Osteoblast (primary cell): ENCODE results near the gene JMJD1C. TPM values are rescaled to one million over a fixed set of nuclear protein-coding genes. Genes with fewer than 3 reads are reported as not detected.
"Not testable (repeated sequence)": the region's sequence is repeated elsewhere in the genome, so short reads cannot be mapped to it uniquely, and the experiment has no call there.

ENCODE experiments used
- DNase-seq: peaks from one replicate; pipeline ENCODE4 v3.0.0; 2011; ENCODE audit warnings: low spot score, mixed read lengths; ENCODE audit not compliant: insufficient read length; ENCODE audit errors: missing footprints
- H2AFZ ChIP-seq: 2 replicates; pipeline ENCODE4 v1.6.0; 2011; ENCODE audit warnings: mild to moderate bottlenecking, low read length
- H3K27ac ChIP-seq: 2 replicates; pipeline ENCODE4 v1.5.1; 2011; ENCODE audit warnings: mild to moderate bottlenecking, low read depth, low read length, moderate library complexity
- H3K27me3 ChIP-seq: 2 replicates; pipeline ENCODE4 v1.6.0; 2012; ENCODE audit warnings: mild to moderate bottlenecking, control low read depth, inconsistent platforms, low read length, moderate library complexity; ENCODE audit not compliant: insufficient read depth
- H3K36me3 ChIP-seq: 2 replicates; pipeline ENCODE4 v1.5.1; 2011; ENCODE audit warnings: mild to moderate bottlenecking, low read length, control low read depth, moderate library complexity; ENCODE audit not compliant: insufficient read depth
- H3K4me1 ChIP-seq: 2 replicates; pipeline ENCODE4 v1.5.1; 2011; ENCODE audit warnings: mild to moderate bottlenecking, low read length, control low read depth, moderate library complexity; ENCODE audit not compliant: insufficient read depth
- H3K4me2 ChIP-seq: 2 replicates; pipeline ENCODE4 v1.6.0; 2011; ENCODE audit warnings: mild to moderate bottlenecking, low read length; ENCODE audit not compliant: insufficient read depth
- H3K4me3 ChIP-seq: fragments of 200-600 bp; sonication (generic); 3 replicates; pipeline ENCODE4 v1.5.1; 2012; ENCODE audit warnings: mild to moderate bottlenecking, low read length, inconsistent platforms; ENCODE audit not compliant: insufficient read depth
- H3K79me2 ChIP-seq: 2 replicates; pipeline ENCODE4 v1.6.0; 2012; ENCODE audit warnings: mild to moderate bottlenecking, low read length, control low read depth, inconsistent platforms; ENCODE audit not compliant: insufficient read depth
- H3K9me3 ChIP-seq: 2 replicates; pipeline ENCODE4 v1.5.1; 2011; ENCODE audit warnings: low read depth, low read length, control low read depth
- H4K20me1 ChIP-seq: 2 replicates; pipeline ENCODE4 v1.6.0; 2012; ENCODE audit warnings: mild to moderate bottlenecking, low read length, control low read depth; ENCODE audit not compliant: insufficient read depth
- CTCF ChIP-seq: IDR thresholded peaks from 2 replicates; pipeline ENCODE4 v1.5.1; 2011; ENCODE audit warnings: mild to moderate bottlenecking, low read depth, low read length, moderate library complexity; ENCODE audit errors: extremely low read depth
- total RNA-seq: library from RNA; depleted of rRNA; stranded (reverse); fragments of >200 nt; gene quantifications from 2 replicates; pipeline ENCODE4 v1.2.3, GENCODE V29; 2012

JMJD1C gene
- total RNA-seq, 1 donor: 92.6 TPM

GRCh38 chr10:63383141-63383540 lies 82.6 kb downstream of the JMJD1C start:
- no peak for TF ChIP-seq CTCF
- peaks cover 76% of the 10 kb centered on the region for H3K79me2 ChIP-seq

GRCh38 chr10:63382066-63382465 lies 83.7 kb downstream of the JMJD1C start:
- Histone ChIP-seq H3K36me3 (peaks cover 3% of the 10 kb centered on the region), H3K79me2 (peaks cover 67% of the 10 kb centered on the region), H2AFZ (no peak overlapping the region), H3K27ac (no peak overlapping the region), H3K4me3 (no peak overlapping the region), H3K27me3 (no peaks in the 10 kb centered on the region), H4K20me1 (peaks cover 20% of the 10 kb centered on the region), H3K9me3 (no peaks in the 10 kb centered on the region), H3K4me1 (peaks cover 3% of the 10 kb centered on the region), H3K4me2 (no peak overlapping the region)
- no peak for TF ChIP-seq CTCF
- DNase-seq: no peak

More at GRCh38 chr10:63383141-63383540, 82.6 kb downstream of the JMJD1C start:
- no peak overlapping the region for H3K4me2 ChIP-seq
- H3K4me3 ChIP-seq: no peak overlapping the region
- H3K9me3 ChIP-seq: no peaks in the 10 kb centered on the region
- H3K27ac ChIP-seq: no peak overlapping the region
- no peak overlapping the region for H2AFZ ChIP-seq
- no peak for DNase-seq
- no peaks in the 10 kb centered on the region for H3K4me1 ChIP-seq
- H3K36me3 ChIP-seq: peaks cover 3% of the 10 kb centered on the region
- peaks cover 22% of the 10 kb centered on the region for H4K20me1 ChIP-seq
- H3K27me3 ChIP-seq: no peaks in the 10 kb centered on the region

GRCh38 chr10:63377305-63377661 lies 88.5 kb downstream of the JMJD1C start:
- H2AFZ ChIP-seq, H3K36me3 ChIP-seq, H3K9me3 ChIP-seq, DNase-seq, H3K27me3 ChIP-seq, H4K20me1 ChIP-seq: not testable (repeated sequence)
- H3K4me3 ChIP-seq: peak overlapping the region; percentile 53
- H3K4me1 ChIP-seq: peaks cover 19% of the 10 kb centered on the region
- H3K79me2 ChIP-seq: peaks cover 51% of the 10 kb centered on the region
- H3K27ac ChIP-seq: peak overlapping the region; percentile 78
- peak overlapping the region; percentile 85 for H3K4me2 ChIP-seq

- peak; percentile 57 for DNase-seq
- peak overlapping the region; percentile 85 for H3K4me2 ChIP-seq
- H2AFZ ChIP-seq: no peak overlapping the region
- H3K4me1 ChIP-seq: peaks cover 19% of the 10 kb centered on the region
- H3K36me3 ChIP-seq: peaks cover 3% of the 10 kb centered on the region
- H3K27me3 ChIP-seq: no peaks in the 10 kb centered on the region
- peak overlapping the region; percentile 53 for H3K4me3 ChIP-seq
- H3K79me2 ChIP-seq: peaks cover 51% of the 10 kb centered on the region
- no peaks in the 10 kb centered on the region for H3K9me3 ChIP-seq
- TF ChIP-seq CTCF: no peak
- H4K20me1 ChIP-seq: no peaks in the 10 kb centered on the region
- H3K27ac ChIP-seq: peak overlapping the region; percentile 78
Observed at GRCh38 chr10:63376560-63377304, 89.0 kb downstream of the JMJD1C start.
